Prostate gland (tissue), 2 donors: Measurements from ENCODE around the gene PTPRC.

Experiments used
- CTCF ChIP-seq, 4 experiments: fragments of 200-600 bp in 2 of 4; fragments of 450-650 bp in 2 of 4; sonication (generic) in 2 of 4; IDR thresholded peaks; 1 replicate in 3 of 4; 2 replicates in 1 of 4; pipeline ENCODE4 v1.5.1; 2016 to 2019; ENCODE audit warnings: antibody characterized with exemption in 4 of 4, mild to moderate bottlenecking in 2 of 4, moderate library complexity in 2 of 4
- POLR2AphosphoS5 ChIP-seq: sonication (generic); formaldehyde crosslinking; IDR thresholded peaks from one replicate; pipeline ENCODE4 v1.6.1; 2017; ENCODE audit warnings: antibody characterized with exemption

DNA sequence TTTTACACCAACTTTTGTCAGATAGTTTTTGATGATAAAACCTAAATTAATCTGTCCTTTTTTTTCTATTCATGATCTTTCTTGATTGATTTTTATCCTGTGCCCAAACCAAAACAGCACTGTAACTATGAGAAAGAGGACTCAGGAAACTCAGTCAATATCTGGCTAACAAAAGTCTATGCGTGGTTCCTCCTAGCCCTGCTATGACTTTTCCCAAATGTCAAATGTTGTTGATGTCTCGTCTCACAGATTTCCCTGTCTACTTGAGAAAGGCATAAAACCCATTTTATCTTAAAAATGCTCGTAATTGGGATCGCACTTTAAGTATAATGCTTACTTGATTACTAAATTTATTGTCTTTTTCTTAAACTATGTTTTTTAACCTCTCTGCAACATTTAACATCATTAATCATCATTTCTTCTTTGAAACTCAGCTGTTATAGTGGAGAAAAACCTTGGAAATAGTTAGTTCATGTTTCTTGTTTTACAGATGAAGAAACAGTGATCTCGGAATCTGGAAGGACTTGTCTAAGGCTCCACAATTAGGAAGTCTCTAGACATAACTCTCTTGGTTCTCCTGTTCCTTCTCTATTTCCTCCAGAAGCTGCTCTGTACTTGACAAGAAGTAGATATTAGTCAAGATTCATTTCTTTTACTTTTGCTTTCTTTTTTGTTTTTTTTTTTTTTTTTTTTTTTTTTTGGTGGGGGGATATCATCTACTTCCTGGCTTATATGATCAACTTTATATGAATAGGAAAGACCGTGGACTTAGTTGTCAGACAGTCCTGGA lies 26.2 kb upstream of the PTPRC start:
- TF ChIP-seq CTCF (IDR thresholded peaks at IDR 0.05) (no peak), POLR2AphosphoS5 (no peak)
